ENCODE data around the gene DGKG. TPM values are rescaled to one million over a fixed set of nuclear protein-coding genes. Genes with fewer than 3 reads are reported as not detected.

The DGKG gene
- polyA plus RNA-seq, 1 donor (not counting 4 experiments of a cell fraction or from before 2014, with no cell fraction given), result 0.22 TPM

DNA sequence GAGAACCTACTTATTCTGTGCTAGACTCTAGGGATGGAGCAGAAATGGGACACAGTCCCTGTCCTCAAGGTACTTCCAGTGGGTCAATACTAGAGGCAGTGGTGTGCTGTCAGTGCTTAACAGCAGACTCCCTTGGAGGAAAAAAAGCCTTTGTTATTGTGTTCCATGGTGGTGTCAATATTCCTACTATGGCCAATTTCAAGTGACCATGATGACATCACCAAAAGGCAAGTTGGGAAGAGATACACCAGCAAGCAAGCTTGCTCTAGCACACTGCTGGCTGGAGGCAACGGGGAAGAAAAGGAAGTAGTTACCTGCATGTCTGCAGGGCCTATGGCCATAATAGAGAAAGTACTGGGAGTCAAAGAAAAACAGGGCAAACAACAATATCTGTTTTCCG is 163.6 kb downstream of the DGKG start:
- no peaks in the 10 kb centered on the region for H4K20me1 ChIP-seq (ENCODE audit: control insufficient read depth, extremely low read depth, insufficient read depth, low read length)
- no peak overlapping the region for H3K9ac ChIP-seq (ENCODE audit: control insufficient read depth, extremely low read depth, insufficient read depth, low read length)
- FAIRE-seq (no peak), DNase-seq (ENCODE audit: low read depth, low spot score) (no peak)
- dilution Hi-C loops (cut with MboI; ENCODE audit: extremely low pct_ligation_motif_present, low sequenced_read_pairs), result no loop called here
- H3K9me3 ChIP-seq (ENCODE audit: control insufficient read depth, low read depth, low read length), result no peaks in the 10 kb centered on the region
- H3K4me2 ChIP-seq (ENCODE audit: control insufficient read depth, extremely low read depth, insufficient read depth, low read depth, low read length), result no peak overlapping the region
- no peaks in the 10 kb centered on the region for H3K36me3 ChIP-seq (ENCODE audit: control insufficient read depth in 2 of 2, extremely low read depth in 1 of 2, insufficient read depth in 2 of 2, low read length in 2 of 2)
- no peaks in the 10 kb centered on the region for H3K9me1 ChIP-seq (ENCODE audit: control insufficient read depth, extremely low read depth, insufficient read depth, low read length)
- H3K27me3 ChIP-seq (ENCODE audit: control insufficient read depth, extremely low read depth, insufficient read depth, low read length), result peaks cover 22% of the 10 kb centered on the region
- no peak for TF ChIP-seq EZH2 (IDR thresholded peaks at IDR 0.05; ENCODE audit: low read length)
- TF ChIP-seq, protein P1, sequence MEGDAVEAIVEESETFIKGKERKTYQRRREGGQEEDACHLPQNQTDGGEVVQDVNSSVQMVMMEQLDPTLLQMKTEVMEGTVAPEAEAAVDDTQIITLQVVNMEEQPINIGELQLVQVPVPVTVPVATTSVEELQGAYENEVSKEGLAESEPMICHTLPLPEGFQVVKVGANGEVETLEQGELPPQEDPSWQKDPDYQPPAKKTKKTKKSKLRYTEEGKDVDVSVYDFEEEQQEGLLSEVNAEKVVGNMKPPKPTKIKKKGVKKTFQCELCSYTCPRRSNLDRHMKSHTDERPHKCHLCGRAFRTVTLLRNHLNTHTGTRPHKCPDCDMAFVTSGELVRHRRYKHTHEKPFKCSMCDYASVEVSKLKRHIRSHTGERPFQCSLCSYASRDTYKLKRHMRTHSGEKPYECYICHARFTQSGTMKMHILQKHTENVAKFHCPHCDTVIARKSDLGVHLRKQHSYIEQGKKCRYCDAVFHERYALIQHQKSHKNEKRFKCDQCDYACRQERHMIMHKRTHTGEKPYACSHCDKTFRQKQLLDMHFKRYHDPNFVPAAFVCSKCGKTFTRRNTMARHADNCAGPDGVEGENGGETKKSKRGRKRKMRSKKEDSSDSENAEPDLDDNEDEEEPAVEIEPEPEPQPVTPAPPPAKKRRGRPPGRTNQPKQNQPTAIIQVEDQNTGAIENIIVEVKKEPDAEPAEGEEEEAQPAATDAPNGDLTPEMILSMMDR (optimal IDR thresholded peaks at IDR 0.05 in 1 of 3, IDR thresholded peaks at IDR 0.05 in 1 of 3, conservative IDR thresholded peaks at IDR 0.05 in 1 of 3; ENCODE audit: extremely low read depth in 1 of 3, insufficient read depth in 2 of 3, low read length in 3 of 3), result no peak
- peaks cover 3% of the 10 kb centered on the region for H3K4me1 ChIP-seq (ENCODE audit: control insufficient read depth, extremely low read depth, insufficient read depth, low read length)
- H3K79me2 ChIP-seq (ENCODE audit: control insufficient read depth, insufficient read depth, low read length), result no peaks in the 10 kb centered on the region
- no peak overlapping the region for H2AFZ ChIP-seq (ENCODE audit: control insufficient read depth, low read length)
- no peak overlapping the region for H3K27ac ChIP-seq (ENCODE audit: control insufficient read depth, insufficient read depth, low read length)
- H3K4me3 ChIP-seq (ENCODE audit: control insufficient read depth in 2 of 3, extremely low read depth in 1 of 3, insufficient read depth in 2 of 3, low read depth in 1 of 3, low read length in 3 of 3), result no peak overlapping the region

DNA sequence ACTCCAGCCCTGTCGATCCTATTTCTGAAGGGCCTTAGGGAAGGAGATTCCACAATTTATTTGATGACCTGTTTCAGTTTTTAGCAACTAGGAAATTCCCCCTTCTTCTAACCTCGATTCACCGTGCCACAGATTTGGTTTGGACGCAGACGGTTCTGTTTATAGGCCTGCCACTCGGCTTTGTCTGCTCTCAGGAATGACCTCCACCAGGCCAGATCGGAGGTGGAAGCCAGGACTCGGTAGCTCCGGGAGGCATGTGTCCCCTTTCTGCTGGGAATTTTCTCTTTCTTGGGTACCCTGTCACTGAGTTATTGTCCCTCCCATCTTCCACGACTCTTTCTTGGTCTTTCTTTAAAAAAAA is 167.6 kb downstream of the DGKG start:
- no peak overlapping the region for H3K9ac ChIP-seq (ENCODE audit: control insufficient read depth, extremely low read depth, insufficient read depth, low read length)
- H3K4me2 ChIP-seq (ENCODE audit: control insufficient read depth, extremely low read depth, insufficient read depth, low read depth, low read length), result peak overlapping the region; percentile 68
- no peaks in the 10 kb centered on the region for H3K9me1 ChIP-seq (ENCODE audit: control insufficient read depth, extremely low read depth, insufficient read depth, low read length)
- H4K20me1 ChIP-seq (ENCODE audit: control insufficient read depth, extremely low read depth, insufficient read depth, low read length), result no peaks in the 10 kb centered on the region
- peaks cover 46% of the 10 kb centered on the region for H3K27me3 ChIP-seq (ENCODE audit: control insufficient read depth, extremely low read depth, insufficient read depth, low read length)
- no peak overlapping the region for H3K27ac ChIP-seq (ENCODE audit: control insufficient read depth, insufficient read depth, low read length)
- dilution Hi-C loops (cut with MboI; ENCODE audit: extremely low pct_ligation_motif_present, low sequenced_read_pairs), result no loop called here
- TF ChIP-seq EZH2 (IDR thresholded peaks at IDR 0.05; ENCODE audit: low read length), result no peak
- H2AFZ ChIP-seq (ENCODE audit: control insufficient read depth, low read length), result no peak overlapping the region
- no peaks in the 10 kb centered on the region for H3K9me3 ChIP-seq (ENCODE audit: control insufficient read depth, low read depth, low read length)
- H3K4me1 ChIP-seq (ENCODE audit: control insufficient read depth, extremely low read depth, insufficient read depth, low read length), result peaks cover 3% of the 10 kb centered on the region
- no peaks in the 10 kb centered on the region for H3K79me2 ChIP-seq (ENCODE audit: control insufficient read depth, insufficient read depth, low read length)
- peak overlapping the region in 1 of 3 experiments; percentile 48 for H3K4me3 ChIP-seq (ENCODE audit: control insufficient read depth in 2 of 3, extremely low read depth in 1 of 3, insufficient read depth in 2 of 3, low read depth in 1 of 3, low read length in 3 of 3)
- H3K36me3 ChIP-seq (ENCODE audit: control insufficient read depth in 2 of 2, extremely low read depth in 1 of 2, insufficient read depth in 2 of 2, low read length in 2 of 2), result no peaks in the 10 kb centered on the region
- no peak for FAIRE-seq
- DNase-seq (ENCODE audit: low read depth, low spot score), result no peak

Data from keratinocyte (primary cell).